Measurements from ENCODE around the gene TNFAIP8L1. TPM values are rescaled to one million over a fixed set of nuclear protein-coding genes. Genes with fewer than 3 reads are reported as not detected.

Gene TNFAIP8L1
- total and polyA plus RNA-seq, 4 donors = 12.1 to 22.0 (median 15.7) TPM

DNA sequence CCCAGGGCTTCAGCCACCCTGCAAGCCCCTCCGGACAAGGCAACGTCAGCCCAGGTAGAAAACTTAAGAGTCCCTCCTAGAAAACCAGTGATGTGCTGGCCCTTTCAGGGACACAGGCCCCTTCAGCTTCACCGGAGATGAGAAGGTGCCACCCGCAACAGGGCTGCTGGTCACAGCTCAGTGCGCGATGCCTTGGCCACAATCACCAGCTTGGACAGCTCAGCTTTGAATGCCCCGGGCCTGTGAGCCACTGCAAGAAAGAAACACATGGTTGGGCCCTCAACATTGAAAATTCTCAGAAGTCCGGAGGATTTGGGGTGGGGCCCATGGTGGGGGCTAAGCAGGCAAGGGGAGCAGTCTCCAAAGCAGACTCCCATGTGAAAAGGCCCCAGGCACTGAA lies 18.5 kb downstream of the TNFAIP8L1 start:
- 93 to 97% methylated on average over 8 of the region's 8 CpGs for WGBS, 2 donors
- H3K36me3 ChIP-seq (ENCODE audit: control insufficient read depth in 4 of 4, insufficient read depth in 4 of 4, low read length in 4 of 4) = peaks cover 19 to 63% (median 36%) of the 10 kb centered on the region in 4 donors
- no peak overlapping the region for H3K9ac ChIP-seq (ENCODE audit: insufficient read depth in 1 of 2, low read length in 2 of 2)
- H3K4me3 ChIP-seq = no peak overlapping the region
- ATAC-seq (ENCODE audit: insufficient read depth, low FRiP score) = no peak
- no peaks in the 10 kb centered on the region for H3K27me3 ChIP-seq (ENCODE audit: control insufficient read depth in 3 of 3, insufficient read depth in 3 of 3, low read length in 2 of 3)
- TF ChIP-seq, protein P1, sequence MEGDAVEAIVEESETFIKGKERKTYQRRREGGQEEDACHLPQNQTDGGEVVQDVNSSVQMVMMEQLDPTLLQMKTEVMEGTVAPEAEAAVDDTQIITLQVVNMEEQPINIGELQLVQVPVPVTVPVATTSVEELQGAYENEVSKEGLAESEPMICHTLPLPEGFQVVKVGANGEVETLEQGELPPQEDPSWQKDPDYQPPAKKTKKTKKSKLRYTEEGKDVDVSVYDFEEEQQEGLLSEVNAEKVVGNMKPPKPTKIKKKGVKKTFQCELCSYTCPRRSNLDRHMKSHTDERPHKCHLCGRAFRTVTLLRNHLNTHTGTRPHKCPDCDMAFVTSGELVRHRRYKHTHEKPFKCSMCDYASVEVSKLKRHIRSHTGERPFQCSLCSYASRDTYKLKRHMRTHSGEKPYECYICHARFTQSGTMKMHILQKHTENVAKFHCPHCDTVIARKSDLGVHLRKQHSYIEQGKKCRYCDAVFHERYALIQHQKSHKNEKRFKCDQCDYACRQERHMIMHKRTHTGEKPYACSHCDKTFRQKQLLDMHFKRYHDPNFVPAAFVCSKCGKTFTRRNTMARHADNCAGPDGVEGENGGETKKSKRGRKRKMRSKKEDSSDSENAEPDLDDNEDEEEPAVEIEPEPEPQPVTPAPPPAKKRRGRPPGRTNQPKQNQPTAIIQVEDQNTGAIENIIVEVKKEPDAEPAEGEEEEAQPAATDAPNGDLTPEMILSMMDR (IDR thresholded peaks at IDR 0.05; ENCODE audit: control extremely low read depth, extremely low read depth) = no peak
- DNase-seq = no peak
- H3K4me1 ChIP-seq (ENCODE audit: control insufficient read depth in 5 of 5, insufficient read depth in 5 of 5, low read length in 5 of 5) = no peaks in the 10 kb centered on the region
- peaks cover 0 to 9% (median 4%) of the 10 kb centered on the region in 4 donors for H3K9me3 ChIP-seq (ENCODE audit: control insufficient read depth in 4 of 4, insufficient read depth in 3 of 4, low read length in 3 of 4)
- H3K27ac ChIP-seq (ENCODE audit: low read depth in 1 of 2, low read length in 1 of 2) = no peak overlapping the region

DNA sequence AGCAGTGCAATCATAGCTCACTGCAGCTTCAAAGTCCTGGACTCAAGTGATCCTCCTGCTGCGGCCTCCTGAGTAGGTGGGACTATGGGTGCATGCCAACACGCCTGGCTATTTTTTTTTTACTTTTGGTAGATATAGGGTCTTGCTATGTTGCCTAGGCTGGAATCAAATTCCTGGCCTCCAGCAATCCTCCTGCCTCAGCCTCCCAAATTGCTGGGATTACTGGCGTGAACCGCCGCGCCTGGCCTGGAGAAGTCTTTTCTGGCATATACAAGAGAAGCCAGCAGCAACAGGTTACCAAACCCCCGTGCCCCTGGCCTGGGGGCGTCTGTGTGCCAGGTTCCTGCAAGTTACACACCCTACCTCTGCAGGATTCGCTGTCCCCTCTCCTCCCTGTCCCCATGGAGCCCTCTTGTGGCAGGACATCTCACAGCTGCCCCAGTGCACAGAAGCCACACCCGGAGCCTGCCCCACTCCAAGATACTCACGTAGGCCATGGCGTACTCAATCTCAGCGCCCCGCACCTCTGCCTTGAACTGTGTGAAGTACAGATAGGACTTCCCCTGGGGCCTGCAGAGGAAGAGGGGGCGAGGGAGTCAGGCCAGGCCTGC lies 21.0 kb downstream of the TNFAIP8L1 start:
- Histone ChIP-seq H3K9me3 (ENCODE audit: control insufficient read depth in 4 of 4, insufficient read depth in 3 of 4, low read length in 3 of 4) (peaks cover 0 to 9% (median 4%) of the 10 kb centered on the region in 4 donors), H3K4me1 (ENCODE audit: control insufficient read depth in 5 of 5, insufficient read depth in 5 of 5, low read length in 5 of 5) (no peaks in the 10 kb centered on the region), H3K36me3 (ENCODE audit: control insufficient read depth in 4 of 4, insufficient read depth in 4 of 4, low read length in 4 of 4) (peaks cover 22 to 75% (median 41%) of the 10 kb centered on the region in 4 donors), H3K9ac (ENCODE audit: insufficient read depth in 1 of 2, low read length in 2 of 2) (no peak overlapping the region), H3K27ac (ENCODE audit: low read depth in 1 of 2, low read length in 1 of 2) (no peak overlapping the region), H3K27me3 (ENCODE audit: control insufficient read depth in 3 of 3, insufficient read depth in 3 of 3, low read length in 2 of 3) (no peaks in the 10 kb centered on the region), H3K4me3 (no peak overlapping the region)
- WGBS, 2 donors = 85 to 89% methylated on average over 15 of the region's 15 CpGs
- TF ChIP-seq, protein P1 (IDR thresholded peaks at IDR 0.05; ENCODE audit: control extremely low read depth, extremely low read depth) = no peak
- DNase-seq = no peak
- ATAC-seq (ENCODE audit: insufficient read depth, low FRiP score) = no peak

DNA sequence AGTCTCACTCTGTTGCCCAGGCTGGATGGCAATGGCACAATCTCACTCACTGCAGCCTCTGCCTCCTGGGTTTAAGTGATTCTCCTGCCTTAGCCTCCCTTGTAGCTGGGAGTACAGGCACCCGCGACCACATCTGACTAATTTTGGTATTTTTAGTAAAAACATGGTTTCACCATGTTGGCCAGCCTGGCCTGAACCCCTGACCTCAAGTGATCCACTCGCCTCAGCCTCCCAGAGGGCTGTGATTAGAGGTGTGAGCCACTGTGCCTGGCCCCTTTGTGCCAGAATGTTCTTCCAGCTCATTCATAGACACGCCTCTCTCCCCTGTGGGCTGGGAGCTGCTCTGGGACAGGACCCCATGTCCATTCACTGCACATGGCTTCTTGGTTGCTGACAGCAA lies 21.7 kb downstream of the TNFAIP8L1 start:
- ATAC-seq (ENCODE audit: insufficient read depth, low FRiP score) (no peak), DNase-seq (no peak)
- H3K27me3 ChIP-seq (ENCODE audit: control insufficient read depth in 3 of 3, insufficient read depth in 3 of 3, low read length in 2 of 3) = no peaks in the 10 kb centered on the region
- peaks cover 0 to 9% (median 4%) of the 10 kb centered on the region in 4 donors for H3K9me3 ChIP-seq (ENCODE audit: control insufficient read depth in 4 of 4, insufficient read depth in 3 of 4, low read length in 3 of 4)
- no peak overlapping the region for H3K27ac ChIP-seq (ENCODE audit: low read depth in 1 of 2, low read length in 1 of 2)
- no peaks in the 10 kb centered on the region for H3K4me1 ChIP-seq (ENCODE audit: control insufficient read depth in 5 of 5, insufficient read depth in 5 of 5, low read length in 5 of 5)
- WGBS, 2 donors = 90 to 96% methylated on average over 4 of the region's 4 CpGs
- H3K9ac ChIP-seq (ENCODE audit: insufficient read depth in 1 of 2, low read length in 2 of 2) = no peak overlapping the region
- H3K4me3 ChIP-seq = no peak overlapping the region
- peaks cover 22 to 76% (median 42%) of the 10 kb centered on the region in 4 donors for H3K36me3 ChIP-seq (ENCODE audit: control insufficient read depth in 4 of 4, insufficient read depth in 4 of 4, low read length in 4 of 4)
- TF ChIP-seq, protein P1 (IDR thresholded peaks at IDR 0.05; ENCODE audit: control extremely low read depth, extremely low read depth) = no peak
